Measurements from ENCODE around the gene PSMC3.

- no peak for TF ChIP-seq CTCF (IDR thresholded peaks at IDR 0.05 in 8 of 11, conservative IDR thresholded peaks at IDR 0.05 in 3 of 11)
- TF ChIP-seq POLR2A (IDR thresholded peaks at IDR 0.05): no peak
Observed at GRCh38 chr11:47395223-47396048, 30.8 kb downstream of the PSMC3 start.

All from spleen (tissue), 7 donors.